ENCODE measurements around the gene WDFY4.

Gene WDFY4

DNA sequence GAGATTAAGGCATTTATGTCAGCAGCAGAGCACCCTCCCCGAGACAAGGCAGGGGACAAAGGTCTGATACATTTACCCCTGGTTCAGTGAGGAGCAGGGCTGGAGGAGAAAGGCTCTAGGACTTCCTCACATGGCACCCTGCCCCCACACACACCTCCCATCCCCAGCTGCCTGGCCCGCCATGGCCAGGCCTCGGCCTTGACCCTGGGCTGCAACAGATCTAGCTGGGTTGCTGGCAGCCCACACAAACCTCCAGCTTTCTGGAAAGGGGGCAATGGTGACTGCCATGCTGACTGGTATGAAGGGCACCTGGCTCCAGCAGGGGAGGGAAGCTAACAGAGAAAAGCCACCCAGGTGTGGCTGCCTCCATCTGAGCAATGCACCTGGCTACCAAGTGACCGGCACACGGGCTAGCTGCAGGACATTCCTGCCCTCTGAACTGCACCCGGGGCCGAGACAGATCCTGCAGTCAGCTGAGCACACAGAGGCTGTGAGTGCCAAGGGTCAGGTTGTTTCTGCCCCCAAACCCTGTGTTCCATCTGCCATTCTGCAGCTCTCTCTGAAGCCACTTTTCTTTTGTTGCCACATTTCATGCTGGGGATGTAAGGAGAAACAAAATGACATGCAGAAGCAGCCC, 340.8 kb downstream of the WDFY4 start:
- DNase-seq (ENCODE audit: low read depth): no peak

DNA sequence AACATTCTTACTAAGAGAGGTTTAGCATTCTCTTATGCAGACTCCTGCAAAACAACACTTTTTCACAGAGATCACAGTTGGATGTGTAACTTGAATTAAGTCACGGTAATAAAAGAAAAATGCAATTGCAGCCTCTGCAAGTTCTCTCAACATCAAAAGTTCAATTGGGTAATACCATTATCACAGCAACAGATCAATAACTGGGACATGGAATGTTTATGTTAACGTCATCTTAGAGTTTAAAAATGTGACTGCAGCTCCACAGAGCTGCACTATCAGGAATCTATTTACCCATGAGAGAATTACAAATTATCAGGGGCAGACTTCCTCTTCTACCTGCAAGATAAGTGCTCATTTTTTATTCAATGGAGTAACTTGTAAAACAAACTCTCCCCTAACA, 344.0 kb downstream of the WDFY4 start:
- no peak for DNase-seq (ENCODE audit: low read depth)

DNA sequence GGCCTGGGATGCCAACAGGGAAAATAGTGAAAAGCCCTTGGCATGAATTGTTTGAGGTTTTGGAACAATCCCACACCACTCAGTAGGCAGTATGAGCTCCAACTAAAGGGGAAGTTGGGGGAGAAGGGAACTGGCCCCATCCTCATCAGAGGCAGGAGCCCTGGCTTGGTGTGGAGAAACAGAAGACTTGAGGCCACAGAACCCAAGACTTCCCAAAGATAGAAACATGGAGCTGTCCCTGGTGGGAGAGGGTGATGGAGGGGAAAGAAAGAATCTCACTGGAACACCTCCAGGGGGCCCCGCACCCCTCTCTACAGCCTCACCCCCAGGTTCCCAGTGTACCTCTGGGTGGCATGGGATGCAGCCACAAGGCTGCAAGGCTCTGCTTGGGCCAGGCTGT, 345.0 kb downstream of the WDFY4 start:
- no peak for DNase-seq (ENCODE audit: low read depth)
